WTC11 (cell line): ENCODE measurements around the gene TRIM2. TPM values are rescaled to one million over a fixed set of nuclear protein-coding genes. Genes with fewer than 3 reads are reported as not detected.

Experiments used
- ATAC-seq: fragments of 200-7000 bp; cut with Tn5 transposase; 2 replicates; pipeline ENCODE4 v1.10.0; 2021; ENCODE audit warnings: mild to moderate bottlenecking, moderate library complexity
- CTCF ChIA-PET: fragments of 300-600 bp; sonication (Branson Sonifier 250); formaldehyde crosslinking; loops from one replicate; lab custom pipeline; 2021; ENCODE audit warnings: antibody characterized with exemption; lab: Charles Lee
- POLR2A ChIA-PET: fragments of 350-600 bp; sonication (Branson Sonifier 250); formaldehyde crosslinking; loops from one replicate; lab custom pipeline; 2021; ENCODE audit warnings: antibody characterized with exemption; lab: Charles Lee
- DNase-seq: peaks from one replicate; pipeline ENCODE4 v3.0.0; 2021; ENCODE audit warnings: low spot score
- H3K27ac Mint-ChIP-seq: 2 replicates; pipeline ENCODE4 v1.8.0; 2021; ENCODE audit warnings: mixed read lengths
- H3K27me3 Mint-ChIP-seq: 2 replicates; pipeline ENCODE4 v1.8.0; 2021; ENCODE audit warnings: low read depth, mild to moderate bottlenecking, moderate library complexity, mixed read lengths
- H3K36me3 Mint-ChIP-seq: 2 replicates; pipeline ENCODE4 v1.8.0; 2021; ENCODE audit warnings: mixed read lengths
- H3K4me1 Mint-ChIP-seq: 2 replicates; pipeline ENCODE4 v1.8.0; 2022; ENCODE audit warnings: mixed read lengths
- H3K4me3 Mint-ChIP-seq: 2 replicates; pipeline ENCODE4 v1.8.0; 2021; ENCODE audit warnings: mild to moderate bottlenecking, moderate library complexity, mixed read lengths
- H3K9me3 Mint-ChIP-seq: 2 replicates; pipeline ENCODE4 v1.8.0; 2021; ENCODE audit warnings: mixed read lengths
- ARID4B ChIP-seq: sonication (generic); formaldehyde crosslinking; IDR thresholded peaks from 2 replicates; pipeline ENCODE4 v1.8.0; 2023; ENCODE audit warnings: missing genetic modification reagents, mild to moderate bottlenecking, borderline replicate concordance
- ATF1 ChIP-seq: sonication (generic); formaldehyde crosslinking; IDR thresholded peaks from 2 replicates; pipeline ENCODE4 v1.8.1; 2023; ENCODE audit warnings: mild to moderate bottlenecking, moderate library complexity, missing genetic modification reagents
- CTCF ChIP-seq: fragments of 200-600 bp; IDR thresholded peaks from 2 replicates; pipeline ENCODE4 v1.8.0; 2022; ENCODE audit warnings: antibody characterized with exemption
- GABPB1 ChIP-seq: sonication (generic); formaldehyde crosslinking; IDR thresholded peaks from 2 replicates; pipeline ENCODE4 v1.8.1; 2023; ENCODE audit warnings: mild to moderate bottlenecking, missing genetic modification reagents
- GTF2I ChIP-seq: fragments of 250-450 bp; sonication (Bioruptor Pico); conservative IDR thresholded peaks from 2 replicates; pipeline ENCODE4 v1.4.0; 2021; ENCODE audit warnings: mild to moderate bottlenecking
- HMGA2 ChIP-seq: fragments of 250-450 bp; sonication (Bioruptor Pico); IDR thresholded peaks from 2 replicates; pipeline ENCODE4 v1.4.0; 2021; ENCODE audit warnings: mild to moderate bottlenecking, moderate library complexity
- IRF2 ChIP-seq: sonication (generic); formaldehyde crosslinking; IDR thresholded peaks from 2 replicates; pipeline ENCODE4 v1.8.0; 2022; ENCODE audit warnings: low read depth, missing genetic modification reagents, borderline replicate concordance
- MAX ChIP-seq: sonication (generic); formaldehyde crosslinking; IDR thresholded peaks from 2 replicates; pipeline ENCODE4 v1.8.0; 2022; ENCODE audit warnings: mild to moderate bottlenecking, missing genetic modification reagents
- MXD4 ChIP-seq: fragments of 250-450 bp; sonication (Bioruptor Pico); IDR thresholded peaks from 2 replicates; pipeline ENCODE4 v1.8.0; 2021; ENCODE audit warnings: mild to moderate bottlenecking, moderate library complexity, borderline replicate concordance
- NFYB ChIP-seq: sonication (generic); formaldehyde crosslinking; conservative IDR thresholded peaks from 2 replicates; pipeline ENCODE4 v1.8.0; 2022; ENCODE audit warnings: low read depth, missing genetic modification reagents
- OVOL2 ChIP-seq: fragments of 250-450 bp; sonication (Bioruptor Pico); IDR thresholded peaks from 2 replicates; pipeline ENCODE4 v1.9.0; 2021; ENCODE audit warnings: mild to moderate bottlenecking, borderline replicate concordance
- PRDM15 ChIP-seq: sonication (generic); formaldehyde crosslinking; IDR thresholded peaks from 2 replicates; pipeline ENCODE4 v1.8.0; 2022; ENCODE audit warnings: missing genetic modification reagents
- PREB ChIP-seq: sonication (generic); formaldehyde crosslinking; IDR thresholded peaks from 2 replicates; pipeline ENCODE4 v1.8.1; 2022; ENCODE audit warnings: mild to moderate bottlenecking, missing genetic modification reagents, moderate library complexity, borderline replicate concordance
- ZBTB21 ChIP-seq: sonication (generic); formaldehyde crosslinking; IDR thresholded peaks from 2 replicates; pipeline ENCODE4 v1.8.1; 2023; ENCODE audit warnings: mild to moderate bottlenecking, missing genetic modification reagents, borderline replicate concordance
- ZMAT4 ChIP-seq: fragments of 250-450 bp; sonication (Bioruptor Pico); IDR thresholded peaks from 2 replicates; pipeline ENCODE4 v1.9.0; 2021; ENCODE audit warnings: mild to moderate bottlenecking
- ZNF263 ChIP-seq: sonication (generic); formaldehyde crosslinking; IDR thresholded peaks from 2 replicates; pipeline ENCODE4 v1.8.1; 2022; ENCODE audit warnings: low read depth, mild to moderate bottlenecking, moderate library complexity, missing genetic modification reagents
- ZNF317 ChIP-seq: sonication (generic); formaldehyde crosslinking; IDR thresholded peaks from 2 replicates; pipeline ENCODE4 v1.8.1; 2023; ENCODE audit warnings: low read depth, mild to moderate bottlenecking, moderate library complexity, missing genetic modification reagents, borderline replicate concordance
- ZNF671 ChIP-seq: fragments of 250-450 bp; sonication (Bioruptor Pico); IDR thresholded peaks from 2 replicates; pipeline ENCODE4 v1.8.0; 2021; ENCODE audit warnings: mild to moderate bottlenecking
- total RNA-seq: library from RNA; stranded (reverse); gene quantifications from 3 replicates; pipeline ENCODE4 v1.2.3, GENCODE V29; 2021

Gene TRIM2
- total RNA-seq, 1 experiment from 2014 or later: 54.5 TPM

GRCh38 chr4:153269218-153269990 lies 65.2 kb downstream of the TRIM2 start (continued):
- TF ChIP-seq CTCF (no peak), IRF2 (CRISPR knock-in tag) (no peak), ATF1 (CRISPR knock-in tag) (no peak), ZMAT4 (CRISPR knock-in tag) (no peak), ARID4B (CRISPR knock-in tag) (no peak)

- POLR2A ChIA-PET: no interaction called here
- Mint-ChIP-seq H3K9me3 (no peaks in the 10 kb centered on the region), H3K27me3 (no peaks in the 10 kb centered on the region), H3K4me3 (no peak overlapping the region), H3K27ac (peak overlapping the region; percentile 60; the same call in 1 of the 2 replicates), H3K4me1 (peaks cover 55% of the 10 kb centered on the region), H3K36me3 (no peaks in the 10 kb centered on the region)
- TF ChIP-seq MAX (CRISPR knock-in tag) (no peak), ZNF317 (CRISPR knock-in tag) (no peak), ZBTB21 (no peak), HMGA2 (no peak), CTCF (no peak), NFYB (no peak), PRDM15 (CRISPR knock-in tag) (no peak), MXD4 (CRISPR knock-in tag) (no peak), ZNF671 (no peak), PREB (CRISPR knock-in tag) (no peak), GABPB1 (CRISPR knock-in tag) (no peak), ZNF263 (no peak), GTF2I (CRISPR knock-in tag) (no peak), OVOL2 (CRISPR knock-in tag) (no peak)
- ATAC-seq (no peak), DNase-seq (no peak)
- CTCF ChIA-PET: interaction anchor here (3.1 kb wide), 1 partner anchor 38 kb away, joined by 9 read pairs; no protein-coding TSS in a partner anchor
These were observed 66.1 kb downstream of the TRIM2 start for GRCh38 chr4:153270361-153270760.
